Measurements from ENCODE around the gene C3orf20. TPM values are rescaled to one million over a fixed set of nuclear protein-coding genes. Genes with fewer than 3 reads are reported as not detected.

C3orf20 gene
- total and polyA plus RNA-seq, 2 experiments from 2014 or later = not detected

GRCh38 chr3:14767245-14768051, 92.5 kb downstream of the C3orf20 start:
- peaks cover 17% of the 10 kb centered on the region for H3K27me3 Mint-ChIP-seq (ENCODE audit: insufficient read depth, low read depth, poor library complexity)
- no peak overlapping the region for H3K27ac Mint-ChIP-seq
- Histone ChIP-seq H4K20me1 (replicated peaks; ENCODE audit: insufficient read depth) (no peaks in the 10 kb centered on the region), H3K36me3 (ENCODE audit: insufficient read depth) (no peaks in the 10 kb centered on the region), H3K27ac (ENCODE audit: low read depth) (no peak overlapping the region), H3K79me2 (replicated peaks; ENCODE audit: insufficient read depth) (no peaks in the 10 kb centered on the region), H3K4me2 (no peak overlapping the region), H2AFZ (peak overlapping the region; percentile 47), H3K4me3 (no peak overlapping the region), H3F3A (replicated peaks; ENCODE audit: low read depth) (no peaks in the 10 kb centered on the region), H3K4me1 (ENCODE audit: insufficient read depth) (no peaks in the 10 kb centered on the region), H3K27me3 (ENCODE audit: insufficient read depth) (no peaks in the 10 kb centered on the region), H3K9me2 (ENCODE audit: insufficient read depth) (no peaks in the 10 kb centered on the region)
- no peaks in the 10 kb centered on the region for H3K9me3 Mint-ChIP-seq
- DNase-seq (ENCODE audit: low spot score) (no peak), ATAC-seq (no peak)
- TF ChIP-seq ETS1 (IDR thresholded peaks at IDR 0.05) (no peak), CREB1 (CRISPR knock-in tag; IDR thresholded peaks at IDR 0.05; ENCODE audit: low read depth) (no peak), STAT1 (IDR thresholded peaks at IDR 0.05; ENCODE audit: unreplicated experiment) (no peak), REST (IDR thresholded peaks at IDR 0.05; ENCODE audit: unreplicated experiment) (no peak)
- no peaks in the 10 kb centered on the region for H3K4me1 Mint-ChIP-seq
- H3K36me3 Mint-ChIP-seq (ENCODE audit: low read depth) = no peaks in the 10 kb centered on the region
- no peak overlapping the region for H3K4me3 Mint-ChIP-seq

GRCh38 chr3:14768182-14768790, 93.3 kb downstream of the C3orf20 start:
- H3K9me2 ChIP-seq (ENCODE audit: insufficient read depth) = no peaks in the 10 kb centered on the region
- no peaks in the 10 kb centered on the region for H3K36me3 Mint-ChIP-seq (ENCODE audit: low read depth)
- no peak overlapping the region for H2AFZ ChIP-seq
- H3K27ac Mint-ChIP-seq = no peak overlapping the region
- H3K36me3 ChIP-seq (ENCODE audit: insufficient read depth) = no peaks in the 10 kb centered on the region
- no peak for DNase-seq (ENCODE audit: low spot score)
- H3K27ac ChIP-seq (ENCODE audit: low read depth) = no peak overlapping the region
- no peak overlapping the region for H3K4me3 ChIP-seq
- H3K27me3 Mint-ChIP-seq (ENCODE audit: insufficient read depth, low read depth, poor library complexity) = peaks cover 20% of the 10 kb centered on the region
- peaks cover 4% of the 10 kb centered on the region for H3K4me1 ChIP-seq (ENCODE audit: insufficient read depth)
- H3K9me3 Mint-ChIP-seq = no peaks in the 10 kb centered on the region
- no peak overlapping the region for H3K4me2 ChIP-seq
- no peak overlapping the region for H3K4me3 Mint-ChIP-seq
- no peaks in the 10 kb centered on the region for H3K79me2 ChIP-seq (replicated peaks; ENCODE audit: insufficient read depth)
- H3K4me1 Mint-ChIP-seq = peaks cover 4% of the 10 kb centered on the region; the same call in 2 of the 3 replicates
- ATAC-seq = no peak
- H3F3A ChIP-seq (replicated peaks; ENCODE audit: low read depth) = no peaks in the 10 kb centered on the region
- H4K20me1 ChIP-seq (replicated peaks; ENCODE audit: insufficient read depth) = no peaks in the 10 kb centered on the region
- H3K27me3 ChIP-seq (ENCODE audit: insufficient read depth) = no peaks in the 10 kb centered on the region
- TF ChIP-seq EZH2phosphoT487 (IDR thresholded peaks at IDR 0.05; ENCODE audit: unreplicated experiment) = no peak
- no peak for TF ChIP-seq STAT1 (IDR thresholded peaks at IDR 0.05; ENCODE audit: unreplicated experiment)
- TF ChIP-seq ETS1 (IDR thresholded peaks at IDR 0.05) = no peak
- TF ChIP-seq CREB1 (CRISPR knock-in tag; IDR thresholded peaks at IDR 0.05; ENCODE audit: low read depth) = no peak
- no peak for TF ChIP-seq EZH2 (IDR thresholded peaks at IDR 0.05; ENCODE audit: low read depth, unreplicated experiment)
- no peak for TF ChIP-seq ZNF331 (CRISPR knock-in tag; IDR thresholded peaks at IDR 0.05; ENCODE audit: low read depth)
- no peak for TF ChIP-seq REST (IDR thresholded peaks at IDR 0.05; ENCODE audit: unreplicated experiment)
